Measurements from ENCODE around the gene PSMD8.
"Not testable (repeated sequence)": the region's sequence is repeated elsewhere in the genome, so short reads cannot be mapped to it uniquely, and the experiment has no call there.

The PSMD8 gene

GRCh38 chr19:38410407-38410806 lies 36.0 kb downstream of the PSMD8 start:
- not testable (repeated sequence) for DNase-seq (ENCODE audit: low read depth, low spot score)

- no peak for DNase-seq (ENCODE audit: low read depth, low spot score)
These were observed 36.8 kb downstream of the PSMD8 start for GRCh38 chr19:38411041-38411712.

GRCh38 chr19:38411898-38412297 lies 37.5 kb downstream of the PSMD8 start:
- DNase-seq (ENCODE audit: low read depth, low spot score): not testable (repeated sequence)

GRCh38 chr19:38412491-38412890 lies 38.1 kb downstream of the PSMD8 start:
- DNase-seq (ENCODE audit: low read depth, low spot score): no peak

GRCh38 chr19:38412961-38413360 lies 38.6 kb downstream of the PSMD8 start:
- DNase-seq (ENCODE audit: low read depth, low spot score): no peak

- DNase-seq (ENCODE audit: low read depth, low spot score): no peak
These were observed 39.0 kb downstream of the PSMD8 start for GRCh38 chr19:38413416-38413815.

- DNase-seq (ENCODE audit: low read depth, low spot score): no peak
These were observed 42.8 kb downstream of the PSMD8 start for GRCh38 chr19:38417146-38417543.

- DNase-seq (ENCODE audit: low read depth, low spot score): no peak
These were observed 43.5 kb downstream of the PSMD8 start for GRCh38 chr19:38417544-38418506.

GRCh38 chr19:38420935-38421334 lies 46.6 kb downstream of the PSMD8 start:
- no peak for DNase-seq (ENCODE audit: low read depth, low spot score)

GRCh38 chr19:38421856-38422255 lies 47.5 kb downstream of the PSMD8 start:
- no peak for DNase-seq (ENCODE audit: low read depth, low spot score)

- DNase-seq (ENCODE audit: low read depth, low spot score): no peak
These were observed 48.1 kb downstream of the PSMD8 start for GRCh38 chr19:38422438-38422837.

- no peak for DNase-seq (ENCODE audit: low read depth, low spot score)
These were observed 49.9 kb downstream of the PSMD8 start for GRCh38 chr19:38424272-38424671.

GRCh38 chr19:38425222-38425809 lies 50.9 kb downstream of the PSMD8 start:
- no peak for DNase-seq (ENCODE audit: low read depth, low spot score)

GRCh38 chr19:38425810-38426466 lies 51.6 kb downstream of the PSMD8 start, which contains the start of gene RASGRP4:
TSS of gene RASGRP4 (minus strand) at chr19:38426219. CDS start at chr19:38426091, 128 bp downstream.
- no peak for DNase-seq (ENCODE audit: low read depth, low spot score)

- not testable (repeated sequence) for DNase-seq (ENCODE audit: low read depth, low spot score)
These were observed 52.8 kb downstream of the PSMD8 start for GRCh38 chr19:38427035-38427677.

- DNase-seq (ENCODE audit: low read depth, low spot score): no peak
These were observed 54.9 kb downstream of the PSMD8 start for GRCh38 chr19:38429055-38429810.

- no peak for DNase-seq (ENCODE audit: low read depth, low spot score)
These were observed 55.4 kb downstream of the PSMD8 start for GRCh38 chr19:38429811-38430156.

- no peak for DNase-seq (ENCODE audit: low read depth, low spot score)
These were observed 56.6 kb downstream of the PSMD8 start for GRCh38 chr19:38430931-38431330.

GRCh38 chr19:38433268-38433733 lies 58.9 kb downstream of the PSMD8 start, which contains the start of gene RYR1:
TSS of gene RYR1 (plus strand) at chr19:38433691. CDS start at chr19:38433830, 139 bp downstream.
- no peak for DNase-seq (ENCODE audit: low read depth, low spot score)

Measured in brain pericyte (primary cell).